ENCODE measurements around the gene ING4.

The ING4 gene

DNA sequence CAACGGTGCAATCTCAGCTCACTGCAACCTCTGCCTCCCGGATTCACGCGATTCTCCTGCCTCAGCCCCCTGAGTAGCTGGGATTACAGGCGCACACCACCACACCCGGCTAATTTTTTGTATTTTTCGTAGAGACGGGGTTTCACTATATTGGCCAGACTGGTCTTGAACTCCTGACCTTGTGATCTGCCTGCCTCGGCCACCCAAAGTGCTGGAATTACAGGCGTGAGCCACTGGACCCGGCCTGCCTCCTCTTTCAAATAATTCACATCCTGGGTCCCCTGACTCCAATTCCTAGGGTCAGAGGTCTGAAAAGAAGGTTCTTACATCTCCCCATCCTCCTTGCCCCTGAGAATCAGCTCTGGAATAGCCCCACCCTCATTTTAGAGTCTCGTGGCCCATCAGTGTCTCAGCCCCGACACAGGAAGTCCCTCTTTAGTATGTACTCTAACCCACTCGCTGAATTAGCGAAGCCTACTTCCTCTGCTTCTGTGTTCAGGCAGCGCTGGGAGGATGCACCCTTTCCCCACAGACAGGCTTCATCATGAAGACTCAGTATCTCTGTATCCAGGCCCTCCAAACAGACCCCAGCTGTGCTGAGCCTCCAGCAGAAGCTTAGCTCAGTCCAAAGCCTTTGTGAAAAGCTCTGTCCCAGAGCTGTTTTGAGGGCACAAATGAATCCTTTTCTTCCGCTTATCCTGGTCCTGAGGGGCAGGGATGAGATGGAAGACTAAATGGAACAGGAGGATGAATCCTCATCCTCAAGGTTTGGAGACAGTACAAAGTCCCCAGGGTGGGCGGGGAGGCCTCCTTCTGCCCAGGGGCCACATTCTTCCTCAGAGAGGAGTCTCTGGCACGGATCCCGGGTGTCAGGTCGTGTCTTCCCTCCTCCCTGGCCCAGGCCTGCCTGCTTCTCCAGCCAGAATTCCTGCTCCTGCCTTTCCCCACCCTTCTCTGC is 30.6 kb downstream of the ING4 start:
- DNase-seq = no peak

DNA sequence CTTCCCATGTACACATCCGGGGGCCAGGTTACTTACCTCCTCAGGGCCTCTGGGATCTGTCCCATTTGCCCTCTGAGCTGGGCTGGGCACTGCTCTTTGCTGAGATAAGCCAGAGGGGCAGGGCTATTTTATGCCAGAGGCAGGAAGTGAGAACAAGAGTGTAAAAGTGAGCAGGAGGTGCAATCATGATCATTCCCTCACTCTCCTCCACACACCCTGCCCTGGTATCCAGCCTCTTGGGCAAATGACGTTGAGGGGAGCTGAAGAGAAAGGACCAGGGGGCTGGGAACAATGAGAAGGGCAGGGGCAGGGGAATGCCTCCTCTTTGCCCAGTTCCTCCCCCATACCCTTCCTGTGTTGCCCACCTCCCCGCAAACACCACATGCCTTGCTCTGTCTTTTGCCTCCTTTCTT is 31.4 kb downstream of the ING4 start:
- DNase-seq = no peak

DNA sequence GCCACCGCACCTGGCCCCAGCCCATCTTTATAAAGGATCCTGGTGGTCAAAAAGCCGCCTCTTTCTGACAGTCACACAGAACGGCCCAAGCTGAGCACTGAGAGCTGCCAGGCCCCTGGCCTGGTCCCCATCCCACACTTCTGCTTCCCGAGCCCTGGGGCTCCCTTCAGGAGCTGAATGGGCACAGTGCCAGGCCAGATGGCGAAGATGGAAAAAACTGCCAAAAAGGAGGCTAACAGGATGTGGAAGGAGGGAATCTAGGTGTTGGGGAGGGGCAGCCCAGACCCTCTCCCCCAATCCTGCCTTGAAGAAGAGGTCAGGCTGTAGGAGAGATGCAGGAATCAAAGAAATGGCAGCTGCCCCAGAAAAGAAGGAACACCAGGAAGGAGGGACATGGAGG is 32.2 kb downstream of the ING4 start:
- DNase-seq = no peak

DNA sequence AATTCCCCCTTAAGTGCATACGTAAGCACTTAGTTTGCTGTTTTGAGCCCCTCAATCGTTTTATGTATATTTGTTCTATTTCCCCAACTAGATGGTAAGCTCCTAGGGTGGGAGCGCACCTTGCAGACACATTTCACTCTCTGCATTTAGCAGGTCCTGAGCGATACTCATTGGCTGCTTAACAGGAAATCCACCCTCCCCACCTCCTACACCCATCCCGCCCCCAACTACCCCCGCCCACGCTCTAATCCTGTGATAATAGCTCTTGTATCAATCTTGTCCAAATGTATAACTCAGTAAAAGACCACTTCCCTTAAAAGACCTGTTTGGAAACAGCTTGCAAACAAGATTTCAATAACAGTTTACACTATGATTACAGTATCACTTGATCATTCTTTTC is 35.3 kb downstream of the ING4 start:
- no peak for DNase-seq

DNA sequence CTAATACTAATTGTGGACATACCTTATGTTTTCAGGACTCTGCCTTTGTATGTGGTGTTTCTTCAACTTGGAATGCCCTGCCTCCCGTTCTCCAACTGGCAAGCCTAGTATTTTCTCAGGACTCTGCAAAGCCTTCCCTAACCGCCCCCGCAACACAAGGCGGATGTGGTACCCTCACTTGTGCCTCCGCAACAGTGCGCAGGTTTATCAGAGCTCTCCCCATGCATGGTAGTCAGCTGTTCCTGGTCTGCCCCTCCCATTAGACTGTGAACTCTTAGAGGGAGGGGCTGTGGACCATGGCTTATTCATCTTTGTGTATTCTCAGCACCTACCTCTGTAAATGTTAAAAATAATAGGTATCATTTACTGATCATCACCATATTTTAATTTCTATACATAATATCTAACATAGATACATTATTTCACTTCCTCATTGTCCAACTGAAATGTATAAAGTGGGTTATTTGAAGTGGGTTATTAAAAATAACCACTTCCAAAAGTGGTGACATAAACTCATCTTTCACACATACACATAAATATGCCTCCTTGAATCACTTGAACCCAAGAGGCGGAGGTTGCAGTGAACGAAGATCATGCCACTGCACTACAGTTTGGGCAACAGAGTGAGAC is 36.1 kb downstream of the ING4 start:
- peak; percentile 6 for DNase-seq

DNA sequence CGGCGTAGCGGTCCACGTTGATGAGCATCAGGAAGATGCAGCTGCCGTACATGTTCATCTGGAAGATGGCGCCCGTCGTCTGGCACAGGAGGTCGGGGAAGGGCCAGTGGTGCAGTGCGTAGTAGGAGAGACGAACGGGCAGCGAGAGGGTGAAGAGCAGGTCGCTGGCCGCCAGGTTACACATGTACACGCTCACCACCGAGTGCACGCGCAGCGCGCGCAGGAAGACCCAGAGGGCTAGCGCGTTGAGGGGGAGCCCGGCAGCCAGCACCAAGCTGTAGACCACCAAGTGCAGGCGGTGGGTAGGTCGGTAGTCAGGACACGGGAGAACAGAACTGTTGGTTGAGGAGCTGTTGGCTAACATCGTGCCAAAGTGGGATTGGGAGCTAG is 42.0 kb downstream of the ING4 start:
- no peak for DNase-seq

DNA sequence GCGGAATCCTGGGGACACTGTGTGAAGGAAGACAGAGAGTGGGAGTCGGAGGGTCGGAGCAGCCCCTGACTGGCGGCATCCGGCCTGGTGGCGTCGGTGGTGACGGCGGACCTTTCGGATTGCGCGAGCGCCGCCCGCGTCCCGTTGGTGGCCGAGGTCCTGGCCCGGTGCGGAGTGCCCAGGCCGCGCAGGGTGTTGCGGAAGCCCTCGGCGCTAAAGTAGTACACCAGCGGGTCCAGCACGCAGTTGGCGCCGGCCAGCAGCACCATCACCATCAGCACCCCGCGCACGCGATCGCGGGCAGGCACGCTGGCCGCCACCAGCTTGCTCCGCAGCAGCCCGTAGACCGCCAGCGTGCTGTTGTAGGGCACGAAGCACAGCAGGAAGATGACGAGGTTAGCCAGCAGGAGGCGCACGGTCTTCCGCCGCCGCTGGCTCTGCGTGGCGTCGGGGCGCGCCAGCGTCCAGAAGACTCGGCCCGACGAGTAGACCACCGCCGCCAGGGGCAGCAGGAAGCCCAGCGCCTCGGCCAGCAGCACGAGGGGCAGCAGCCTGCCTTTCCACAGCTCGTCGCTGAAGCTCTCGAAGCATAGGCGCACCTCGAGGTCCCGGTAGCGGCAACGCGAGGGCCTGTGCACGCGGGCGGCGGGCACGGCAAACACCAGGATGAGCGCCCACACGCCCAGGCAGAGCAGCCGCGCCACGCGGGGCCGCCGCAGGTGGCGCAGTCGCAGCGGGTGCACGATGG is 42.6 kb downstream of the ING4 start:
- peak; percentile 9 for DNase-seq

DNA sequence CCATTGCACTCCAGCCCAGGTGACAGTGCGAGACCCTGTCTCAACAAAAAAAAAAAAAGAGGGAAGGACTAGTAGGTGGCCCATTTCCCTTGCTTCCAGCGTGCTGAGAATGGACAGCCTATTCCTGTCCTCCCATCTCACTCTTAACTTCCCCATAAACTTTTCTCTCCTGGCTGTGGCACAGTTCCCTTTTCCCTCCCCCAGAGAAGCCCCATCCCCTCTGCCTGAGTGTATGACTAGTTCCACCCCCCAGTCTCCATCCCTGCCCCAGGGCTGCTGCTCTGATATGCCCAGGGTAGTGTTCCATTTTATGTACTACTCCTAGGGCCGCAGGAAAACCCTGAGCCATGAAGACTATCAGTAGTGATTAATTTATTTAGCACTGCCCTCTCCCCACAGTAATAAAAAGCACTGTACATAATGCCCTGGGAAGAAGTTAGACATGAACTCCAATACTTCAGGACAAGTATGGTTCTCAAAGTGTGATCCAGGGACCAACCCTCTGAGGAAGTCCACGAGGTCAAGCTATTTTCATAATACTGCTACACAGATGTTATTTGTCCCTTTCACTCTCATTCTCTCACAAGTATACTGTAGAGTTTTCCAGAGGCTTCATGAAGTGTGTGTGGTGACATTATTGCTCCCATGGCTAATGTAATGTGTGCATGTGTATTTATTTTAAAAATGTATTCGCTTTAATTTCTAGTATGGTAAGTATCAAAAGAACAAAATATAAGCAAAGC is 44.3 kb downstream of the ING4 start:
- no peak for DNase-seq

DNA sequence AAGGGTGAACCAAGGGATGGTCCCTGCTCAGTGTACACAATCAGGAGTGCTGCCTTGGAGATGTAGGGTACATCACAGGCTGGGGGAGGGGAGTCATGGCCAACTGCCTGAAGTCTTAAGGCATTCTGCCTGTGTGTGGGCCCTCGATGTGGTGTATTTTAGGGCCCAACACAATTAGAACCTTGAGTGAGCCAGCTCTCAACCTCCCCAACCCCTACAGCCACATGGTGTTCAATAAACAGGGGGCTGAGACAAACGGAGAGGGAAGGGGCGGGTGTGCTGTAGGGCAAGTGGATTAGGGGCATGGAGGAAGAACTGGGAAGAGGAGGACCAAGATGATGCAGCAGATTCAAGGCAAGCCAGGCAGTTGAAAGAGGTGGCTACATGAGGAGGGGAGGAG is 47.1 kb downstream of the ING4 start:
- DNase-seq = no peak

DNA sequence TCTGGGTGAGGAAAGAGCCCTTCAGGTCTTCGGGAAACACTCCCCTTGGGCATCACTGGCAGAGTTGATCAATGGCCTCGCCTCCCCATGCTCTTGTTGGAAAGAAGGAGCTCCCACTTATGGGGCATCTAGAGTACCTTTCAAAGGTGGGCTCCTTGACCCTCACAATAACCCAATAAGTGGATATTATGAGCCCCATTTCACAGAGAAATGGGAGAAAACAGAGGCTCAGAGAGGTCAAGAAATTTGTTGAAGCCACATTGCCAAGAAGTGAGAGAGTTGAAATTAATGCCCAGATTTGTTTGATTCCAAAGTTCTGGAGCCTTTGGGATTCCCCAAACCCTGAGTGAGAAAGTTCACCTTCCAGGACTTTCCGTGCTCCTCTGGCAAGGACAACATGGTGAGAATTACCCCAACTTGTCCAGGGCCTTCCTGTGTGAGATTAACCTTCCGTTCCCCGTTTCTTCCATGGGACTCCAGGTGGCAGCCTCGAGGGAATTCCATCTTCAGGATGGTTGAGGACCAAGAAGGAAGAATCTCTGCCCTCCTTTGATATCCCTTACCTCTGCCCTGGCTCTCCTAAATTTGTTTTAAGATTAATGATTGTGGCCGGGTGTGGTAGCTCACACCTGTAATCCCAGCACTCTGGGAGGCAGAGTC is 48.3 kb downstream of the ING4 start:
- no peak for DNase-seq

DNA sequence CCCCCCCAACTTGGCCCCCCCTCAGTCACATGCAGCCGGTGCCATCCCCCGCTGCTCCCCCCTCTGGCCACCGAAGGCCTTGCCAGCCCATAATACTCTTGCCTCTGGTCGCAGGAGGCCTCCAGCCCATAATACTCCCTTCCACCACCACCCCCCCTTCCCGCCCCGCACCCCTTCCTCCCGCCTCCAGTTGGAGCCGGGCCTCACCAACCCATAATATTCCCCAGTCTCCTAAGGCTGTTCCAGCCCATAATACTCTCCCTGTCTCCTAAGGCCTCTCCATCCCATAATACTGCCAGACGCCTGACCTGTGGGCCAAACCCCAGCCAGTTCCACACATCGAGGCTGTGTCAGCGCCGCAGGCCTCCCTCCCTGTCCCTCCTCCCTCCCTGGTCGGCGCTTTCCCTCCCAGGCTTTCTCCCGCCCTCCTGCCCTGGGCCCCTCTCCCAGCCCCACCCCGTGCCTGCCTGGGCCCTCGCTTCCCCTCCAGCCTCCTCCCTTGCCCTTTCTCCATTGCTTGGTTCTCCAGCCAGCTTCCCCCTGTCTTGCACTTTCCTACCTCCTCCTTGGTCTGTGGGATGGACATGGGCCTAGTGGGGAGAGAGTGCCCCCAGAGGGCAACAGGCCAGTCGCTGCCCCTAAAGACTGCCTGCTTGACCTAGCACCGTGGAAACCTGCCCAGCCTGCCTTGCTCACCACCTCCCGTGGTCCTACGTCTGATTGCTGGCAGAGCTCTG is 49.0 kb downstream of the ING4 start:
- peak; percentile 84 for DNase-seq

DNA sequence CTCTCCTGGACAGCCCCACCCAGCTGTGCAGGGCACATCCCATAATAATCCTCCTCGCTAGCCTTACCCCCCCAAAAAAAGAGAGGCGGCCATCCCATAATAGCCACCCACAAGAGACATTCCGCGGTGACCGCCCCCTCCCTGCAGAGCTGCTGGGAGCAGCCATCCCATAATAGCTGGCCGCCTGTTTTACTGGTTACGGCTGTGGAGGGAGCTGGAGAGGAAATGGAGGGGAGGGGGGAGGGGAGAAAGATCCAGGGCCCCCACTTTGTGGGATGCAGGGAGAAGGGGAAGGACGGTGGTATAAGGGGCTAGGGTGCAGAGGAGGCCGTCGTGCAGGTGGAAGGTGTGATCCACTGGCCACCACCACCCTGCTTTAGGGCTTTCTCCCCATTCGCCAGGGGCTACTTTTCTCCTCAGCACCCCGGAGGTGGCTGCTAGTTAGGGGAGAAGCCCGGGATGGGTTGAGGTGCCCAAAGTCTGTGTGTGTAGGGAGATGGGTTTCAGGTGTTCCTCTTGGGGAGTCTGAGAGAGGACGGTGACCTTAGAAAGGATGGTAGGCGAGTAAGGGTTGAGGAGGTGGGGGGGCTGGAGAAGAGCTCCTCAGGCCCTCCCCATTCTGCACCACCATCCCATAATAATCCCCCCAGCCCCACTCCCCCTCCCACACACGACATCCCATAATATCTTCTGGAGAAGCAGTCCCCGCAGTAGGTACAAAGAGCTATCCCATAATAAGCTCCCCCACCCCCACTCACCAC is 49.7 kb downstream of the ING4 start:
- DNase-seq = peak; percentile 51

DNA sequence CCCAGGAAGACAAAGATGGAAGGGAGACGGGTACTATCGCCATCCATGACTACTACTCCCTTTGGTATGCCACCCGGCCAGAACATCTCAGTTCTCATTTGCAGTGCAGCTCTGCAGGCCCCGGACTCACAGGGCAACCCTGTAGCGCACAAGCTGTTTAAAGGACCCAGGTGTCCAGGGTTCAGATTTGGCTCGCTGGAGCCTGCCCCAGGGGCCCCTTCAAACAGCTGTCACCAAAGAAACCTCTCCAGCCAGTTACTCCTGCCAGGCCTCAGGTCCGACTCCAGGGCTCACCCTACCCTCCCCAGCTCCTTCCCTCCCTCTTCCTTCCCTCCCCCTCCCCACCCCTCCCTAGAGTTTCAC is 50.3 kb downstream of the ING4 start:
- DNase-seq = no peak

DNA sequence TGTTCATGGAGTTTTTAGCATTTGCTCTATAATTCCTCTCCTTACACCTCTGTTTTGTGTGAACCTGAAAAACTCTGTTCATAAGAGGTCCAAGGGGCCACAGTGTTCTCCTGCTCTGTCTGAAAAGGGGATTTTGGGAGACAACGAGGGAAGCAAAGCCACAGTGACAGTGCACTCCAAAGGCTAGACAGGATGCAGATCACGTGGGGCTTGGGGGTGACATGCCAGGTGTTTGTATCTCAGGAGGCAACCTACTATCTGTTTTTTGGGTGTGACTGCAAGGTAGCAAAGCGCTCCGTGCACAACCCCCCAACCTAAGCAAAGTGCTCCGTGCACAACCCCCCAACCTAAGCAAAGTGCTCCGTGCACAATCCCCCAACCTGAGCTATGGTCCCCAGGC is 50.7 kb downstream of the ING4 start:
- no peak for DNase-seq

DNA sequence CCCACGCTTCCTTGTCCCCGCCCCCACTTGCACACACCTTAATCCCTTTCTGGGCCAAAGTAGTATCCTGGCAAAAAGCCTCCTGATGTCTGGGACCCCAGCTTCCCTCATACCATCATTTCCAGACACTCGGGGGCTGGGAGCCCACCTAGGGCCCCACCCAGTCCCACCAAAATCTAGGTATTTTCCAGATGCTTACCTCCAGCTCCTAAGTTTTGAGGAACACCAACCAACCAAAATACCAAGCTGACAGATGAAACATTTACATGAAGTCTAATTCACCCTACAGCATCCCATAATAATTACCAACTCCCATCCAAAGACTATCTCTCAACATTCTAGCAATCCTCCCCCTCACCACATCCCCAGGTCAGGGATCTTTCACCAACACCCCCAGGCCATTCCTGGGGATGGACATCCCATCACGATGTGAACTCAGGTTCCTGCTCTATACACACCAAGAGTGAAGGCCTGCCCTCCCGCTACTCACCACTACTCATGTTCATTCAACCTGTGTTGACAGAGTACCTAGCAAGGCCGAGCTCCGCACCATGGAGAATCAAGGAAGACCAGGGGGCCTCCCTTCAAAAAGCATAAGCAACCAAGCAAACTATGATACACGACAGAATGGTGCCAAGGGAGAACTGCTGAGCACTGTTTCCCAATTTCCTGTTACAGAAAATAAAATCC is 54.2 kb downstream of the ING4 start:
- no peak for DNase-seq

DNA sequence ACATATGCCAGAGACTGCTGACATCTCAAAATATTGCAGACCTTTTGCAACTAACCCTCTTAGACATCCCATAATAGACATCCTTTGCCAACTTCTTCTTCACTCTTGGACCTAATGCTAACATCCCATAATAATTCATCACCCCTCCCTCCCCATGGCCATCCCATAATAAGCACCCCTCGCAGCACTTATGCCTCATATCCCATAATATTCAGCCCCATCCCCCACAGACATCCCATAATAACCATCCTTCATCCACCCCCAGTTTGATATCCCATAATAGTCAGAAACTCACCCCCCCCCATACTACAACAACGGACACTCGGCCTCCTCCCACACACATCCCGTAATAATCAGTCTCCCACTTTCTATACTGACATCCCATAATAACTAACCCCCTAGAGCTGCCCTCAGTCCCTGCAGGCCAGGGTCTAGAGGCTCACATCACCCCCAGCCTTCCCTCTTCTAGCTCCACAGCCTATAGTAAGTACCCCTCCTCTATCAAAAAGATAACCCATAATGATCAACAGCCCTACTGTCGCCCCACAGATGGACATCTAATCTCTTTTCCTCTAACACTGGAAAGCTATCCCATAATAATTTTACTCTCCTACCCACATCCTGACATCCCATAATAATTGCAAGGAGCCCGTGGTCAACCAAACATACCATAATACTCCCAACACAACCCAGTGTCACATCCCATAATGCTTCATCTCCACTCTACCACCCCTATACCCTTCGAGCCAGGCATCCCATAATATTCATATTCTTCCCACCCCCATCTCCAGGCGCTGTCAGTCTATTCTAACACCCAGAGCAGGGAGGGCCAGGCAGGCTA is 54.9 kb downstream of the ING4 start:
- peak; percentile 67 for DNase-seq

DNA sequence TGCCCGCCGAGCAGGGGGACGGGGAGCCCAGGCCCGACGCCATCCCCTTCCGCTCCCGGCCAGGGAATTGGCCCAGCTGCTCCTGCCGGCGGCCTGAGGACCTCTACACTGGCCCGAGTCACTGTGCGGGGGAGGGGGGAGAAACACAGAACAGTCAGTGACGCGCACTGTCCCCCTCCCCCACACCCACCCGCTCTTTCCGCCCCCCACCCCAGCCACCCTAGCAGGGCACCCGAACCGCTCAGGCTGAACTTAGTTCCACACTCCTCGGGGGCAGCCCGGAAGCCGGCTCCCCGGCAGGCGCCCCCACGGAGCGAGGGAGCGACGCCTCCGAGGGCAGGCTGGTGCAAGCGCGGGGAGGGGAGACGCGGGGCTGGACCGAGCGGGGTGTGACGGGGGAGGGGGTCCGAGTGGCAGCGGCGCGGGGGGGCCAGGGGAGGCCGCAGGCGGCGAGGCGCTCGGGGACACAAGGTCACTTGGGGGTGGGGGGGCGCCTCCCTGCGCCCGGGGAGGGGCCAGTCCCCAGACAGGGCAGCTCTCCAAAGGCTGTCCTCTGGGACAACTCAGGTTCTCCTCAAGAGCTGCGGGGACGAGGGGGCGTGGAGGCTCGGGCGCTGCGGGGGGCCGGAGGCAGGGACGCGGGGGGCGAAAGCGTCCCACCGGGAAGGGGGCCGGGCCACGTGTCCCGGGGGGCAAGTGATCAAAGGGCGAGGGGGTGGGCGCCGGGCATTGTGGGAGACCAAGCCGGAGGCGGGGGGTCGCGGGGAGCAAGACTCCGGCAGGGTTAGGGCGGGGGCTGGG is 56.4 kb downstream of the ING4 start:
- peak; percentile 17 for DNase-seq
